ENCODE data around the gene ISL2.

- no peak for TF ChIP-seq STAT6 (CRISPR knock-in tag; IDR thresholded peaks at IDR 0.05)
- TF ChIP-seq, protein P1, sequence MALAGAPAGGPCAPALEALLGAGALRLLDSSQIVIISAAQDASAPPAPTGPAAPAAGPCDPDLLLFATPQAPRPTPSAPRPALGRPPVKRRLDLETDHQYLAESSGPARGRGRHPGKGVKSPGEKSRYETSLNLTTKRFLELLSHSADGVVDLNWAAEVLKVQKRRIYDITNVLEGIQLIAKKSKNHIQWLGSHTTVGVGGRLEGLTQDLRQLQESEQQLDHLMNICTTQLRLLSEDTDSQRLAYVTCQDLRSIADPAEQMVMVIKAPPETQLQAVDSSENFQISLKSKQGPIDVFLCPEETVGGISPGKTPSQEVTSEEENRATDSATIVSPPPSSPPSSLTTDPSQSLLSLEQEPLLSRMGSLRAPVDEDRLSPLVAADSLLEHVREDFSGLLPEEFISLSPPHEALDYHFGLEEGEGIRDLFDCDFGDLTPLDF (CRISPR knock-in tag; IDR thresholded peaks at IDR 0.05) = no peak
- TF ChIP-seq CREB5 (CRISPR knock-in tag; IDR thresholded peaks at IDR 0.05) = no peak
- TF ChIP-seq ARNT (IDR thresholded peaks at IDR 0.05) = no peak
These were observed 6.4 kb upstream of the ISL2 start for GRCh38 chr15:76330080-76330680.
